Activated CD8-positive, alpha-beta memory T cell treated with anti-CD3 and anti-CD28 coated beads, Interleukin-2, amount 50 U/mL, for 24 hours (primary cell): Measurements from ENCODE around the gene PRKAA2.

Experiments used
- DNase-seq: peaks from one replicate; pipeline ENCODE4 v3.0.0-alpha.2; 2020; ENCODE audit errors: extremely low read depth

Gene PRKAA2

GRCh38 chr1:56654126-56654923, 9.2 kb downstream of the PRKAA2 start:
- no peak for DNase-seq

- DNase-seq = no peak
Measured at GRCh38 chr1:56655991-56656613, 11.0 kb downstream of the PRKAA2 start.

GRCh38 chr1:56658254-56658653, 13.1 kb downstream of the PRKAA2 start:
- DNase-seq = no peak

GRCh38 chr1:56660293-56660692, 15.2 kb downstream of the PRKAA2 start:
- no peak for DNase-seq

GRCh38 chr1:56663846-56664245, 18.7 kb downstream of the PRKAA2 start:
- DNase-seq = no peak

- no peak for DNase-seq
Measured at GRCh38 chr1:56665384-56665783, 20.3 kb downstream of the PRKAA2 start.

- DNase-seq = no peak
Measured at GRCh38 chr1:56666112-56666608, 21.0 kb downstream of the PRKAA2 start.

- no peak for DNase-seq
Measured at GRCh38 chr1:56670350-56670749, 25.2 kb downstream of the PRKAA2 start.

GRCh38 chr1:56671085-56671484, 26.0 kb downstream of the PRKAA2 start:
- DNase-seq = no peak

- DNase-seq = no peak
Measured at GRCh38 chr1:56671542-56671941, 26.4 kb downstream of the PRKAA2 start.

- no peak for DNase-seq
Measured at GRCh38 chr1:56672579-56672978, 27.5 kb downstream of the PRKAA2 start.

GRCh38 chr1:56675763-56676162, 30.6 kb downstream of the PRKAA2 start:
- no peak for DNase-seq

GRCh38 chr1:56676571-56677035, 31.5 kb downstream of the PRKAA2 start:
- DNase-seq = no peak

GRCh38 chr1:56683569-56683968, 38.5 kb downstream of the PRKAA2 start:
- no peak for DNase-seq

- no peak for DNase-seq
Measured at GRCh38 chr1:56686169-56686568, 41.1 kb downstream of the PRKAA2 start.

GRCh38 chr1:56688522-56689026, 43.5 kb downstream of the PRKAA2 start:
- no peak for DNase-seq

GRCh38 chr1:56696663-56697062, 51.5 kb downstream of the PRKAA2 start:
- no peak for DNase-seq

- no peak for DNase-seq
Measured at GRCh38 chr1:56703747-56704146, 58.6 kb downstream of the PRKAA2 start.

- no peak for DNase-seq
Measured at GRCh38 chr1:56707379-56707778, 62.3 kb downstream of the PRKAA2 start.

- DNase-seq = no peak
Measured at GRCh38 chr1:56709269-56709880, 64.3 kb downstream of the PRKAA2 start.

GRCh38 chr1:56709995-56710394, 64.9 kb downstream of the PRKAA2 start:
- no peak for DNase-seq

GRCh38 chr1:56710646-56711045, 65.5 kb downstream of the PRKAA2 start:
- no peak for DNase-seq

GRCh38 chr1:56712150-56712549, 67.0 kb downstream of the PRKAA2 start:
- no peak for DNase-seq
